Activated T-cell treated with anti-CD3 and anti-CD28 coated beads for 24 hours (primary cell): ENCODE measurements around the gene CBX2.
"Not testable (repeated sequence)": the region's sequence is repeated elsewhere in the genome, so short reads cannot be mapped to it uniquely, and the experiment has no call there.

Experiments used
- DNase-seq: peaks from one replicate; pipeline ENCODE4 v3.0.0-alpha.2; 2020; ENCODE audit warnings: low read depth

CBX2 gene

DNA sequence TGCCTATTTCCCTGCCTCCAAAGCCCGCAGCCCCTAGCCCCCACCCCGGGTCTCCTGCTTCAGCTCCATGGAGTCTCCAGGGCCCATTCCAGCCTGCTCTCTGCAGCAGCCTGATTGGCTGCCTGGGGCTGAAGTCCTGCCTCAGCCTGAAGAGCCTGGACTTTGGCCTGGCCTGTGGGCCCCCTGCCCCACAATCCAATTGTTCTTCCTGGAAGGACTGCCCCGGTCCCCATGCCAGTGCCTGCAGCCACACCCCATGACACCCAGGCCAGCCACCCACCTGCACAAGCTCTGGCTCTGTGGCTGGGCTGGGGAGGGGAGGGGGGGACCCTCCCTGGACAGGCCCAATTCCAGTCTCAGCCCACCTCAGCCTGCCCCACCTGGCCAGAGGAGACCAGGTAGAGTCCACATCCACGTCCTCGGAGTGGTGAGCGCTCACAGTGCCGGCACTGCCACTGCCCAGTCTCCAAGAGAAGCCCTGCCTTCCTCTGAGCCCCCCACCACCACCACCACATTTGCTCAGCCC, 34.9 kb upstream of the CBX2 start:
- DNase-seq: no peak

DNA sequence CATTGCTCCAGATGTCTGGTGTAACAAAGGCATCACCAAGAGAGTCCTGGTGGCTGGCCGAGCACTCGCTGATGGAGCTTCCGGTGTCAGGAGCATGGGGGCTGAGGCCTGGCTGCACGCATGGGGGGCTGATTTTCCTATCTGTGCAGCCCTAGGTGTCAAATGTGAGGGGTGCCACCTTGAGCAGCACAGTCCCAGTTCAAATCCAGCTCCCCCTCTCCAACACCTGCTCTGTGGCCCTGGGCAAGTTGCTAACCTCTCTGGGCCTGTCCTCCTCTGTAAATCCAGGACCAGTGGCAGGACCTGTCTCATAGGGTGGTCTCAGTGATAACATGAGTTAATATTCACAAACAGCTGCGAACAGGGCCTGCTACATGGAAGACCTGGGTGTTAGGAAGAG, 34.3 kb upstream of the CBX2 start:
- no peak for DNase-seq

DNA sequence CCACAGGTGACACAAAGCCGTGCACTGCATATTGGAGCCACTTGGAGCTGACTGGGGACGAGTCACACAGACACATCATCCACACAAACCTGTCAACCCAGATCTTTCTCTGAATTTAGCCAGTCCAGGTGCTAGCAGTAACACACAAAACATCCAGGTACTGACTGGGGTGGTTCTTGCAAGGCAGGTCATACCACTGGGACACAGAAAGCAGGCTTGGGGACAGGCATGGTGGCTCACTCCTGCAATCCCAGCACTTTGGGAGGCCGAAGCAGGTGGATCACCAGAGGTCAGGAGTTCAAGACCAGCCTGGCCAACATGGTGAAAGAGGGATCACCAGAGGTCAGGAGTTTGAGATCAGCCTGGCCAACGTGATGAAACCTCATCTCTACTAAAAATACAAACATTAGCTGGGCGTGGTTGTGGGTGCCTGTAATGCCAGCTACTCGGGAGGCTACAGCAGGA, 32.3 kb upstream of the CBX2 start:
- DNase-seq: no peak

DNA sequence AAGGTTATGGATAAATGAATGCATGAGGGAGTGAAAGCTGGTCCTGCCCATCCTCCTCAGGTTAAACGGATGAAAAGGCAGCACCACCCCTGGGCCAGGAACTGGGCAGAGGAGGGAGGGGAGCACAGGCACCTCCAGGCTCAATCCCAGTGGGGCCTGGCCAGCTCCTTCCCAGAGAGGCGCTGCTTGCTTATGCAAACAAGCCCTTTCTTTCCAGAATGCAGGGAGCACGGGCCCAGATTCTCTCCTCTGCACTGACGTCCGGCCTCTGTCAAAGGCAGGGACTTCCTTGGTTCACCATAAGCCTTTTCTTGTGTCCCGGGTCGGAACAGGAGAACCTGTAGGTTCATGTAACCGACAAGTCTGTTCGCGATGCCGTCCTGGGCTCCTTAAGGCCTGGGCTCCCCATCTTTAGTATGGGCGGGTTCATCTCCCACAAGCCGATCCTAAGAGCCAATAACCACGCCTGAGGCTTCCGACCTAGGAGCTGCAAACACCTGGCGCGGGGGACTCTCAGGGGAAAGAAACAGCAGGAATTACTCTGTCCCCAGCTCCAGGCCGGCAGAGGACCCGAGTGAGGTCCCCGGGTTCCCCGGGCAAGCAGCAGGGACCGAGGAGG, 30.9 kb upstream of the CBX2 start:
- no peak for DNase-seq

DNA sequence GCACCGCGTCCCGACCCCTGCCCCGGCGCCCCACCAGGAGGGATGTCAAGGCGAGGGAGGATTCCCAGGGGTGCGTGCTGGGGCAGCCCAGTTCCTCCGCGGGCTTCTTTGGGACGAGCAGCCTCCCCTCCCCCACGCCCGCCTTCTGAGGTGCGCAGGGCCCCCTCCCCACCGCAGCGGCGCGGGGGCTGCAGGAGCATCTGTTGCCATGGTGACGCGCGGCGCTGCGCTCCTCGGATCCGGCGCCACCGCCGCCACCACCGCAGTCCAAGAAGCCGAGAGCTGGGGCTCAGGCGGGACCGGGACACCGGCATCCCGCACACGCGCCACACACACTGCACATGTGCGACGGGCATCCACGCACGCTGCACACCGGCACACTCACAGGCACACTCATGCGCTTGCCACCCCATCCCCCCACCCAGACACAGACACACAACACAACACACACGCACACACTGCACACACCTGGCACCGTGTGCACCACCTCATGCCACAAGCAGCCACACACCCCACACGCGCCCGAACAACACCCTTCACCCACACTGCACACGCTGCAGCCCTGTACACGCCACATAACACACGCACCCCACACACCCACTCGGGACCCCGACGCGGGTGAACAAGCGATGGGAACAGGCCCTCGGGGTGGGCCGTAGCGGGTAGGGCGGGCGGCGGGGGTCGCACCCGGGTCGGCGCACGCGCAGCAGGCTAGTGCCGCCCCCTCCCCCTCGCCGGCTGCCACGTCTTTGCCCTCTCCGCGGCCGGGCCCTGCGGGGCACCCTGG, 30.2 kb upstream of the CBX2 start:
- DNase-seq: no peak

DNA sequence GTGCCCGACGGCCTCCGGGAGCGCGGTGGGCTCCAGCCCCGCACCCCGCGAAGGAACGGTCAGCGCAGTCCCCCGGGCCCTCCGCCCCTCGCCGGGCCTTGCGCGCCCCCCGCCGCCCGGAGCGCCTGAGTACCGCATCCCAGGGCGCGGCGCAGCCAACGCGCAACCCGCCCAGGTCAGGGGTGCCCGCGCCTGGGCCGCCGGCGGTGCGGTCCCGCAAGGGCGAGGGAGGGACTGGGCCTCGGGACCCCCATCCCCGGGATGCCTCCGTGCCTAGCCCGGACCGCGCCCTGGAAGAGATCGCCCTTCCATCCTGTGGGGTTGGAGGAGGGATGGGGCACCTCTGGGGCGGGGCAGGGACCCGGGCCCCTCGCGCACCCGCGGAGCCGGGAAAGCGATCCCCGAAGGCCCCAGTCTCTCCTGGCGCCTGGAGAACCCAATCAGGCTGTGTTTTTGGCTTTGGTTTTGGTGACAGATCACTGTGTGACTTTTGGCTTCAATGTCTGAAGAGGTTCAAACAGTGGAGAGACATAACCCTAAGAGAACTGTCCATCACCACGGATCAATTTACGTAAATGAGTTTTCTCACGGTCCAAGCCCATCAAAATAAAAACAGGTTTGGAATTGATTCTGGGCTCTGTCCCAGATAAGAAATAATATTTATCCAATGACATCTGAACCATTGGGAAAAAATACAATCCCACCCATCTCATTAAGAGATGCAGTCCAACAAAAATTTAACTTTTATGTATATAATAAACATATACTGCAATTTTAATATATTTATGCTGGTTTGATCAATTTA, 29.5 kb upstream of the CBX2 start:
- no peak for DNase-seq

DNA sequence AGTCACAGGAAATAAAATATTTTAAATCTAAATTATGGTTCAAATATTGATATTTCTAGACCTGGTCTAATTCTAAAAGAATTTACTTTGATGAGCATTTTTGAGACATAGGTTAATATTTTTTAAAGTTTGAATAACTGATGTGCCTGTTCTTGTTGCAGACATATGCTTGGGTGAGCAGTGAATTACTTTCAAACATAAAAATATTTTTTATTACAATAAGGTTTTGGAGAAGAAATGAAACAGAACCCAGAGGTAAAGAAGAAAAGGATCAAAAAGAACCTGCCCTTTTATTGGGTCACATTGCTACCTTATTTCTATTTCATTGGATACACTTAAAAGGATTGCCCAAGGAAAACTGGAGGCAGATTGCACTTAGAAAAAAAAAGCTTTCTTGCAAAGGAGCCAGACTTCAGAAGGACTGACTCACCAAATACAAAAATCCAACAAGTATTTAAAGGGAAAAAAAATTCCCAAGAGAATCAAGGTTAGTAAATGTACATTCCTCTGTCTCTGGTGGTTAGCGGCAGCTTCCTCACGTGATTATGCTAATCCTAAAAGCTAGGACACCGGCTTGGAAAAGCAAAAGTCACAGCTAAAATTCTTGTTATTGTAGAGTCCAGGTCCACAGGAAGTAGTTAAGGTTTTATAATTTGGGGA, 28.7 kb upstream of the CBX2 start:
- no peak for DNase-seq

DNA sequence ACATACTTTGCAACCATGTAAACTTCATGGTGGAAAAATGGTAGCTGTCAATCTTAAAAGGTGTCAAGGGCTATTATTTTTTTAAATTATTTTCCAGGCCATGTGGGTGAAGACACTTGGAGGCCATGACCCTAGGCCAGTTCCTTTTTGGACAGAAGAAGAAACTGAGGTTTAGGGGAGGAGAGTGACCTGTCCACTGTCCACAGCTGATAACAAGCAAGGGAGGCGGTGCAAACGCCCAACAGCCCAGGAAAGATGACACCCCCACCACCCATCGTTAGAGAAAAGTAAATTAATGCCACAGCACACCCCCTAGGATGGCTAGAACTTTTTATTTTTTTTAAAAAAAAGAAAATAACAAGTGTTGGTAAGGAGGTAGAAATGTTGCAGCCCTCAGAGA, 28.0 kb upstream of the CBX2 start:
- no peak for DNase-seq

DNA sequence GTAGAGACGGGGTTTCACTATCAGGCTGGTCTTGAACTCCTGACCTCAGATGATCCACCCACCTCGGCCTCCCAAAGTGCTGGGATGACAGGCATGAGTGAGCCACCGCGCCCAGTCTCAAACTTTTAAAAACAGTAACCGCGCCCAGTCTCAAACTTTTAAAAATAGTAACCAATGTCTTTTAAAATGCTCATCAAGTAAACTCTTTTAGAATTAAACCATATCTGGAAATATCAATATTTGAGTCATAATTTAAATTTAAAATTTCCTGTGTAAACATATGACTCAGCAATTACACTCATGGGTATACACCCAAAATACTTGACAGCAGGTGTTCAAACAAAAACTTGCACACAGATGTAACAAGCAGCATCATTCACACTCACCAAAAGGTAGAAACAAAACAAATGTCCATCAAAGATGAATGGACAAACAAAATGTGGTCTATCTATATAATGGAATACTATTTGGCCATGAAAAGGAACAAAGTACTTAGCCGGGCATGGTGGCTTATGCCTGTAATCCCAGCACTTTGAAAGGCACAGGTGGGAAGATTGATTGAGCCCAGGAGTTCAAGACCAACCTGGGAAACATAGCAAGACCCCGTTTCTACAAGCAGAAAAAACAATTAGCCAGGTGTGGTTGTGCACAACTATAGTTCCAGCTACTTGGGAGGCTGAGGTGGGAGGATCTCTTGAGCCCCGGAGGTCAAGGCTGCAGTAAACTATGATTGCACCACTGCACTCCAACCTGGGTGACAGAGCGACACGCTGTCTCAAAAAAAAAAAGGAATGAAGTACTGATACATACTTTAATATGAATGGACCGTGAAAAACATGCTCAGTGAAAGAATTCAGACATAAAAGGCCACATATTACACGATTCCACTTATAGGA, 27.1 kb upstream of the CBX2 start:
- DNase-seq: no peak

DNA sequence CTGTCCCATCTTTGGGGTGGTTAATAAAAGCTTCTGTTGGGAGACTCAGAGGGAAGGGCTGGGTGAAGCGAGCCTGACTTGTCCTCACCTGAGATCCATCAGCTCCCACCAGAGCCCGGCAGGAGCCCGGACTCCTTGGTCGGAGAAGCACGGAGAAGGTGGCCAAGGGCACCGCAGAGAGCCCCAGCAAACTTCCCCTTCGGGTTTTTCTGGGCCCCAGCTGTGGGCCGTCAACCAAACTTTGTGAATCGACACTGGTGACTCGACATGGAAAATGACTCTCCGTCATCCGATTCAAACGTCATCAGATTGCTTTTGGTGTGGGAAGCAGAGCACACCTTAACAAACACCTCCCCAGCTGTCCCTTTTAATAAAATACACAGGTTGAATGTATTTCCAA, 25.8 kb upstream of the CBX2 start:
- DNase-seq: peak; percentile 28

DNA sequence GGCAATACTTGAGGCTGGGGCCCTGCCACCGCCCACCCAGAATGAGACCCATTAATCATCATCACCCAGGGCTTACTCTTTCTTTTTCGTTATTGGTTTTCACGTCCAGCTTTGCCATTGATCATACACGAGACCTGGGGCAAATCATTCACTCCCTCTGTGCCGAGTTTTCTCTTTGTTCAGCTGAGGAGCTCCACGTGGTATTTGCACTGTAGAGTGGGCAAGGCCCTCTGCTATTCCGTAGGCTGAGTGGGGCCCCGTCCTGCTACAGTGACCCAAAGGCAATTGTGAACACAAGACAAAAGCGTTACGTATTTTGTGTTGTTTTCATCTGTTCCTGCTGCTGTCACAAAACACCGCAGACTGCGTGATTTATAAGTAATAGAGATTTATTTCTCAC, 23.6 kb upstream of the CBX2 start:
- DNase-seq: no peak

DNA sequence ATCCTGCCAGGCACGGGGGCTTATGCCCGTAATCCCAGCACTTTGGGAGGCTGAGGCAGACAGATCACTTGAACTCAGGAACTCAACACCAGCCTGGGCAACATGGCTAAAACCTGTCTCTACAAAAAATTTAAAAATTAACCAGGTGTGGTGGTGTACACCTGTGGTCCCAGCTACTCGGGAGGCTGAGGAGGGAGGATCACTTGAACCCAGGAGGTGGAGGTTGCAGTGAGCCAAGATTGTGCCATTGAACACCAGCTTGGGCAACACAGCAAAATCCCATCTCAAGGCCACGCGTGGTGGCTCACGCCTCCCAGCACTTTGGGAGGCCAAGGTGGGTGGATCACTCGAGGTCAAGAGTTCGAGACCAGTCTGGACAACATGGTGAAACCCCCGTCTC, 23.0 kb upstream of the CBX2 start:
- not testable (repeated sequence) for DNase-seq

DNA sequence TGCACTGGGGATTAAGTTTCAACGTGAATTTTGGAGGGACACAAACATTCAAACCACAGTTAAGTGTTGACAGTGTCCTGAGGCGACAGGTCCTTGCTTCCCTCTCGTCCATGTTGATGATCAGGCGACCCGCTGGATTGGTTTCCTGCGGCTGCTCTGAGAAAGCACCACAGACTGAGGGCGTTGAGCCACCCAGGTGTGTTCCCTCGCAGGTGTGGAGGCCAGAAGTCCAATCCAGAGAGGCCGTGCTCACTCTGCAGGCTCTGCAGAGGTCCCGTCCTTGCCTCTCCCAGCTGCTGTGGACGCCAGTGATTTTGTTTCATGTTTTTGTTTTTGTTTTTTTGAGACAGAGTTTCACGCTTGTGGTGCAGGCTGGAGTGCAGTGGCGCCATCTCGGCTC, 22.4 kb upstream of the CBX2 start:
- DNase-seq: no peak

DNA sequence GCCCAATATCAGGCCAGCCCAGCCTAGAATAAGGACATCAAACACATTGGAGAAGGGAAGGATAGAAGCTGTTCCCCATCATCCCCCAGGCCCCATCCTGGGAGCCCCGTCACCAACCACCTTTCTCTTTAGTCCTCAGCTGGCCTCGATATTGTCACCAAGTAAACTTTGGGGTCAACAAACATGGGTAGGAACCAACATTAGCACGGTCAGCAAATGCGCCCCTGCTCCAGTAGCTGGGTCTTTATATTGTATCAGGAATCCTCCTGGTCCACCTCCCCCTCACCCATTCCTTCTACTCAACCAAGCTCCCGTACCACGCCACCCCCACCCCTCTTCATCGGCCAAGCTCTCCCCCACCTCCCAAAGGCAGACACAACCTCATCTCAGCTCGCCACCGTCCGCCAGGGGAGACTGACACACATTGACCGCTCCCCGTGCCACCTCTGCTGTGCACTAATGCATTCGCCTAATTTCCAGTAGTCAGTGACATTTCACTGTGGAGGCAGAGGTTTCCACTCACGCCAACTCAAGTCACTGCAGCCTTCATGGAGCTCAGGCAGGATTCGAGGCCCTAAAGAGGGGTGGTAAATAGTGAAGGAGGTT, 20.7 kb upstream of the CBX2 start:
- DNase-seq: no peak

DNA sequence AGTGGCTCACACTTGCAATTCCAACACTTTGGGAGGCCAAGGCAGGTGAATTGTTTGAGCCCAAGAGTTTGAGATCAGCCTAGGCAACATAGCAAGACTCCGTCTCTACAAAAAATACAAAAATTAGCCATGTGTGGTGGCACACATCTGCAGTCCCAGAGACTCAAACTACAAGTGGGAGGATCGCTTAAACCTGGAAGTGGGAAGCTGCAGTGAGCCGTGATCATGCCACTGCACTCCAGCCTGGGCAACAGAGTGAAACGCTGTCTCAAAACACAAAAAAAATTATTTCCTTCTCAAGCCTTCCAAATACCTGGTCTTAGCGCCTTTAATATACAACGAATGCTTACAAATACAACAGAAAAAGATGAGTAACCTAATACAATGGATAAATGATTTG, 19.7 kb upstream of the CBX2 start:
- DNase-seq: no peak

DNA sequence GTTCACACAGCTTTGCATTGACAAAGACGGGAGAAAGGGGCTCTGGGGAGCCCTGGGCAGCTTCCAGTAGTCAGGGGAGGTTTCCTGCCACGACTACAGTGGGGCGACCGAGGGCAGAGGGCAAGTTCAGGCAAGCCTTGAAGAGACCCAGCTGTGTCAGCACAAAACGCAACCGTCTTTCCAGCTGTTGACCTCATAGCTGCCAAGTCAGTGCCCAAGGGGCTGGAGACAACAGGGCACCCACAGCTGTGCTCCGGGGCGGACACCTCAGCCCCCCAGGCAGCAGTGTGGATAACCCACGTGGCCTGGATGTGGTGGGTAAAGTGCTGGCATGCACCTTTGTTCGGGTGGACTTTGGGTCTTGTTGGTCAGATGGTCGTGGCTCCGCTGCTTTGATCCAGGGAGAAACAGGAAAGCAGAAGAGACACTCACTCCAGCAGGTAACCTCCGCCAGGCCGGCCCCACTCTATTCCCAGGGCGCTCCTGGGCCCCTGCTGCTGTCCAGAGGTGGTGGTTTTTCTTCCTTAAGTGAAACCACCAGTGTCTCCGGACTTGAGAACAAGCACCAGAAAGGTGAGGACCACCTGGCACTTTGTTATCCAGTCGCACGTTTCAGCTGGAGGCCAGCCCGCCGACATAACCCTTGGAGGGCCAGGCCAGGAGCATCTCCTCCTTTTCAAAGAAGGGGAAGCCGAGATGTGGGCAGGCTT, 17.6 kb upstream of the CBX2 start:
- no peak for DNase-seq

DNA sequence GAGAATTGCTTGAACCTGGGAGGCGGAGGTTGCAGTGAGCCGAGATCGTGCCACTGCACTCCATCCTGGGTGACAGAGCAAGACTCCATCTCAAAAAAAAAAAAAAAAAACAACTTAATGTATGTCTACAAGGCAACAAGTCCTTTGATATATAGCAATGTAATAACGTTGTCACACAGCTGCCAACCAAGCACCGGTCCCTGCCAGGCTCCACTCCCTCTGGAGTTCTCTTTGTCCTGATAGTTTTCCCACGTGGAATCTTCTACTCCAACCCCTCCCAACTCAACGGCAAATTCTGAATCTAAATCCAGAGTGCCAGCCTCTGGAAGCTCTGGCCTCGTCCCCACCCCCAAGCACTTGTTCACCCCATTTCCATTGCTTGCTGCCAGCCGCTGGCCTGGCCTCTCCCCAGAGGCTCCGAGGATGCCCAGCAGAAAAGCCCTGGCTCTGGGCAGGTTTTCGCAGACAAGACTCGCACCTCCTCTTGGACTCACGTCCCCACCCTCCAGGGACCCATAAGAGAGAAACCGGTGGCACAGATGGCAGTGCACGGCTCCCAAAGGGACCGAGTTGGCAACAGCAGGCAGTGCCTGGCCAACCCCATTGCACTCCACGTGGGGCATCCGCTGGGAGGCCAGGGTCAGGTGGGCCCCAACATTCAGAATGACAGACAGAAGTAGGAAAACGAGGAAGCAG, 15.9 kb upstream of the CBX2 start:
- no peak for DNase-seq

DNA sequence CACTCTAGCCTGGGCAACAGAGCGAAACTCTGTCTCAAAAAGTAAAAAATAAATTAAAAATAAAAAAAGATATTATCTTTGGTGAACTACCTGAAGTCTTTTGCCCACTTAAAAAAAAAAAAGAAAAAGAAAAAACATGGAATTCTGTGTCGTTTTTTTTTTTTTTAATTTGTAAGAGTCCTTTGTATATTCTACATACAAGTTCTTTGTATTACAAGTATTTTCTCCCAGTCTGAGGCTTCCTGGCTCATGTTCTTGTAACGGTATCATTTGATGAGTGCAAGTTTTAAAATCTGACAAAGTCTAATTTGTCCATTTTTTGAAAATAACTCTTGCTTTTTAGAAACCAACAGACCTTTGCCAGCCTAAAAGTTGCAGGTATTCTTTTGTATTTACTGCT, 12.2 kb upstream of the CBX2 start:
- DNase-seq: no peak
